MCF 10A (cell line): ENCODE data around the gene HTR2B. TPM values are rescaled to one million over a fixed set of nuclear protein-coding genes. Genes with fewer than 3 reads are reported as not detected.

Experiments used
- total RNA-seq: library from RNA; stranded (reverse); gene quantifications from 2 replicates; pipeline ENCODE4 v1.2.3, GENCODE V29; 2022

HTR2B gene
- total RNA-seq, 1 experiment from 2014 or later = not detected

Other genes starting within 250 kb of the HTR2B start
- gene GPR55, start 199.8 kb downstream of the HTR2B start, total RNA-seq = not detected in 2 replicates
- not detected in 2 replicates for gene SPATA3, start 128.9 kb downstream of the HTR2B start, total RNA-seq
- gene C2orf72, start 87.5 kb downstream of the HTR2B start, total RNA-seq = not detected in 2 replicates
- 88.5 and 94.4 TPM in 2 replicates for gene PSMD1, start 68.2 kb downstream of the HTR2B start, total RNA-seq
- gene ARMC9, start 73.6 kb upstream of the HTR2B start, total RNA-seq = 16.5 and 19.8 TPM in 2 replicates